ENCODE data around the gene MN1.

MN1 gene

DNA sequence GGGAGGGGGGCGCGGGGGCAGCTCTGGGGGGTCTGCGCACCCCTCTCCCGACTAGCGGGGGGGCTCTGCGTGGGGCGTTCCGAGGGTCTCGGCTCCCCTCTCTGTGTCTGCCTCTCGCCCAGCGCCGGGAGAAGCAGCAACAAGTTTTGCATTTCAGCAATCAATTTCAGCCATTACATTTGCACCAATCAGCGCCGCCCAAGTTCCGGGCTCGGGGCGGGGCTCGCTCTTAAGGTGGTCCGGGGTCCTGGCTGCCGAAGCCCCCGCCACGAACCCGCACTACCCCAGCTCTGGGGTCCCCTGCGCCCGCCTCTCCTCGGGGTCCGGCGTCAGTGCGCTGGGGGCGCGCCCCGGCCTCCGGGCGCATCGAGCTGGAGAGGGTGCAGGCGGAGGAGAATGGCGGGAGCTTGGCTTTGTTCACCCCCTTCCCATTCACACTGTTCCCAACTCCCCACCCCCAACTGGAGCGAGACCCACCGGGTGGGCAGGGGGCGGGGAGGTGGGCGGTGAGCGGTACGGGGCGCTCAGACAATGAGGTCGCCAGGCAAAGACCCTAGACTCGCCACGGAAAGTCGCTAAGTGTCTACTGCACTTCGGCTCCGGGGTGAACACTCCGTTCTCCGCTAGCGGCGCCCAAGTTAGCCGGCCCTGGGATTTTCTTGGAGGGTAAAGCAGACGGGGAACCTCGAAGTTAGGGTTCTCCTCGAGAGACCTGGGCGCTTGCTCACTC lies at the start of gene MN1:
TSS of gene MN1 (minus strand) at position 141 of the 730 bp plus-strand sequence. CDS start 1,213 bp downstream, outside the sequence.
- peak; percentile 25 for DNase-seq (ENCODE audit: low read depth)

DNA sequence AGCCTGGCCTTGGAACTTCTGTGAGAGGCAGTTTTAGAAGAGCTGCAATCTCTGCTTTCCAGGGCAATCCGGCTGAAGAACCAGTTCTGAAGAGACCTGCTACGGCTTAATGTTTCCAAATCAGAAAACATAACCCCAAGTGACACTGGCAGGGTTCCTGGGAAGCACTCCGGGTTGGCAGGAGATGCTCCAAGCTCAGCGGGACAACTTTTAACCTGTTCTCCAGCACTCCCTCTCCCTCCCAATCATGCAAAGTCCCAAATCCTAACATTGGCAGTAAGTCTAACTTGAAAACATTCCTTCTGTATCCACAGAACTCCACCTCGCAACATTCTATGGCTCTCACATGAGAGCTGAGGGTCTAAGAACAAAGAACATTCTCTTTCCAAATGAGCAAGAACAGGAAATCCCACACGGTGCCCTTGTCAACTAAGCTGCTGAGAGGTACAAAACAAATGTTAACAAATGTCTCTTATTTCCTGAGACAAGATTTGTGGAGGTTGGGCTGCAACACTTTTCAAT lies 48.5 kb upstream of the MN1 start:
- DNase-seq (ENCODE audit: low read depth): no peak

DNA sequence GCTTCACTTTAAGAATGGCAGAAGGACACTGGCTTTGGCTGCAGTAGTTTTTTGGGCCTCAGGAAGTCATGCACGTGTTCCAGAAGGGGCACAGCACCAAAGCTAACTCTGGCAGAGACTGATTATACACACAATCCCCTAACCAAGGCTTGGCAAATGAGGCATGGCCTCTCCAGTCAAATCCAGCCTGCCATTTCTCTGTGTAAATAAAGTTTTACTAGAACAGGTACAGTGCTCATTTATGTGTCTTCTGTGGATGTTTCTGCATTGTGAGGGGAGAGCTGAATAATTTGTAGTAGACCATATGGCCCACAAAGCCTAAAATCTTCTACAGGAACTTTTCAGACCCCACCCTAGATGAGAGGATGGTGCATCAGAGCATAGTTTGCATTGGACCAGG lies 46.4 kb upstream of the MN1 start:
- no peak for DNase-seq (ENCODE audit: low read depth)

DNA sequence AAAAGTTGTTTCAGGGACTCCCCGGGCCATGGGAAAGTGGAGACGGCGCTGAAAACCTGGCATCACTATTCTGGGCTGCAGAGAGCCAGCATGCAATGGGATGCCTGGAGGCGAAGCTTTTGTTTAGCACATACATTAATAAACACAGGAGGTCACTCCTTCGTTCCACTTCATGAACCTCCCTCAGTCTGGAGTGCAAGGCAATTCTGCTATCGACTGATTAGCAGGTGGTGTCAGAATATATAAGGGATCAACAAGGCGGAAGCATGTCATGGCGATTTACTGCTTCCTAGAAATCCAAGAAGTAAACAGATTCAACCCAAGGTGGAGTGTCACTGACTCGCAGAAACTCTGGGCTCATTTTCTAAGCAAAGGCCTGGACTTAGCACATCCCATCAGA lies 45.4 kb upstream of the MN1 start:
- no peak for DNase-seq (ENCODE audit: low read depth)

DNA sequence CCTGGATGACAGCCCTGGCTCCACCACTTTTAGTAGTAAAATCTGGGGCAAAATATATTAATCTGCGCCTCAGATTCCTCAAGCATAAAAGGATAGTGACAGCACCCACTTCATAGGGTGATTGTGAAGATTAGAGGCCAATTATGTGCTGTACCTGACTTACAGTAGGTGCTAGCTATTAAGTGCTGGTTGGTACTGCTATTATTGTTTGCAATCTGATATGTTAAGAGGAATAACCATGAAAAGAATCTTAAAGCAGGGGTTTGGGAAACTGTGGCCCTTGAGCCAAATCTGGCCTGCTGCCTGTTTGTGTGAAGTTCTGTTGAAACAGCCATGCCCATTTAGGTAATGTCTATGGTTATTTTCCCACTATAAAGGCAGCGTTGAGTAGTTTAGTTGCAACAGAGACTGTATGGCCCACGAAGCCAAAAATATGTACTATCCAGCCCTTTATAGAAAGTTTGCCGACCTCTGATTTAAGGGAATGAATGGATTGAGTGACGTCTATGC lies 44.7 kb upstream of the MN1 start:
- no peak for DNase-seq (ENCODE audit: low read depth)

DNA sequence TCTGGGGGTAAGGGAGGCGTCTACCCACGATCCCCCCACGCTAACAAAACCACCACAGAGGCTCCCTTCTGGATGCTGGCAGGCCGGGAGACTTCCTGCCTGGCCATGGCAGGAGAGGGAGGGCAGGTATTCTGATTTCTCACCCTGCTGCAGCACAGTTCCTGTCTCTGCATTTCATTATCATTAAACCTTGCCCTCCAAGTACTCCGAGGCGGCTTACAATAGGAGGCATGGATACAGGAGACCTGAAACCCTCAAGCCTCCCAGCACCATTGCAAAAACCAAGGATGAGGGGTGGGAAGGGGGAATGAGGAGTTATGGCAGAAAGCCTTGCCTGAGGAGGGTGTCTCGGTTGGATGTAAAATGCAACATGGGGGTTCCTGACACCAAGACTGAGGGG lies 44.1 kb upstream of the MN1 start:
- no peak for DNase-seq (ENCODE audit: low read depth)

DNA sequence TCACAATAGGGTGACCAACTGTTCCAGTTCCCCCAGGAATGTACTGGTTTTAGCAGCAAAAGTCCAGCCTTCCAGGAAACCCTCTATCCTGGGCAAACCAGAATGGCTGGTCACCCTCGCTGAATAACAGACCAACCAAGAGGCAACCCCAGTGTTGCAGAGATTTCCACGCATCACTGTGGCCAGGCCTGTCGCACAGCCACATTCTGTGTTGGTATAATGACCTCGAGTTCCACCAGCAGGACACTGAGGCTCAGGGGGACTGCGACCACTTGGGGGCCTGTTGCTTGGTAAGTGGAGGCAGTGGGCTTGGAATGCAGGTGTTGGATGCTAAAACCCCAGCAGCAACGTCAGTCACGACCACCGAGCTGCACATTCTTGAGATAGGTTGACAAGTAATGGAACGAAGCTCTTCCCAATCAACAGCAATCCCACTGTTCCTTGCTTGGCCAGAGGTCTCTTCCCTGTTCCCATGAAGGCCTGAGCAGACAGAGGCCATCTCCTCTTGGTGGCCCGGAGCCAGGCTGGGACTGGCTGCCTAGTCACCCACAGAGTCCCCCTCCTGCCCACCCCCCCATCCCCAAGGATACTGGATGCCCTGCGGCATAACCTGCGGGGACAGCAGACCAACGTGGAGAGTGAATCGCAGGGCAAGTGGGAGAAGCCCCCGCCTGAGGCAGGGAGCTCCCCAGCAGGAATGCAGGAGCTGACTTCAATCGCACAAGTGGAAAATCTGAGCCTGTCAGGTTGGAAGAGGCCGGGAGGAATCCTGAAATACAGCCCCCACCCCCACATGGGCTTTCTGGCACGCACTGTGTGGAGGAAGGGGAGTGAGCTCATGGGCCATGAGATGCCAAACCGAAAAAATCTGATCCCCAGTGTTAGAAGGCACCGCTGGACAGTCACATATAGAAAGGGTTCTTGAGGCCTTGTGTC lies 43.4 kb upstream of the MN1 start:
- DNase-seq (ENCODE audit: low read depth): no peak

DNA sequence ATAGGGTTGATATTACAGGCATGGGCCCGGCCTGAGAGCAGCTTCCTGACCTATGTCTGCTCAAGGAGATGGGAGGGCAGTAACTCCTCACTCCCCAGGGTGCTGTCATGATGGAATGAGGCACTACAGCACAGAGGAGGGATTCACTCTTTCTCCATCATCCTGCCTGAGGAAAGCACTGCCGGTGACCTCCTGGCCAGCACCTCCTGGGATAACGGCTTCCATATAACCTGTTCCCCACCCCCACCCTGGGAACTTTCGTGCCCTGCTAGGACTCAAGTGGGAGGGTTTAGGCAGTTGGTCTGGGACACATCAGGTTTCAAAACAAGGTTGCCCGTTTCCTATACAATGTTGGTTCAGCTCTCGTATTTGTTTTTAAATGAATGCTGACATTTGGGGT lies 42.7 kb upstream of the MN1 start:
- no peak for DNase-seq (ENCODE audit: low read depth)

DNA sequence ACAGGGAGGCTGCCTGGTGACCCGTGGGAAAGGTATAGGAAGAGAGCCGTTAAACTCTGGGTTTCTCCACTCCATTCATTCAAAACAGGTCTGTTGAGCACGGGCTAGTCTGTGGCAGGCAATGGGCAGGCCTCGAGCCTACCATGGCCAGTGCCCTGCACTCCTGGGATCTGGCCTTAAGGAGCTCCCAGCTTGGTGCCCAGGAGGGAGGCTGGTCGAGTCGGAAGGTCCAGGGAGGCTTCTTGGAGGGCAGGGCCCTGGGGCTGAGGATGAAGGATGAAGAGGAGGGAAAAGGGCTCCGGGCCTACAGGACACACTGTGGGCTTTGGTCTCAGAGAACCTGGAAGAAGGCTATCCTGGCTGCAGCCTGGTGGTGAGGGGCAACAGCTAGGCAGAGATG lies 41.9 kb upstream of the MN1 start:
- DNase-seq (ENCODE audit: low read depth): no peak

DNA sequence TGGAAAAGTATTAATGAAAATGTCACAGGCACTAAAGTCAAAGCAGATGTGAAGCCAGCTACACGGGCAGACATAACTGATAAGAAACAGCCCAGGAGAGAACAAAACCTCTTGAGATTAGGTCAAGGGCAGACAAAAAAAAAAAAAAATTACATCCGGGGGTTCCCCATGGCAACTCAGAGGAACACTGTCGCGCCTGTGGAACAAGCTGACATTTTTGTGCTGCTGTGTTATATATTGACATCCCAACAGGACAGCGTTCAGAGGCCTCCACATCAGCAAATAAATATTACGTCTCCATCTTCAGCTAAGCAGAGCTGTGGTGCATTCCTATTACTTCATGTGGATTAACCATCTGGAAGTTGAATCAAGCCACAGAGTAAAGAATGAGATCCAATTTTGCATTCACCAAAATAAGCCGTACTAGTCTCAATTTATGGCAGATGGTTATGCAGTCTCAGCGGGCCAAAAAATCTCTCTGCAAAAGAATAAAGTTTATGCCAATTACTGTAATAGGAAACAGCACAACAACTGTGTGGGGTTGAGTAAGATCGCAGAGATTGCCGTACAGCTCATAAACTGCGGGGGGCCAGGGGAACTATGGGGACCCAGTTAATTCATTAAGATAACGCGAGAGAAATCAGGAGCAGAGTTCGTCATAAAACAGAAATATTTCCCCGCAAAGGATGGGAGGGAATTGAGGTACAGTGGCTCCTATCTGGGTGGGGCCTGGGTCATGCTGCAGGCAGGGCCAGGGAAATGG lies 41.3 kb upstream of the MN1 start:
- DNase-seq (ENCODE audit: low read depth): no peak

DNA sequence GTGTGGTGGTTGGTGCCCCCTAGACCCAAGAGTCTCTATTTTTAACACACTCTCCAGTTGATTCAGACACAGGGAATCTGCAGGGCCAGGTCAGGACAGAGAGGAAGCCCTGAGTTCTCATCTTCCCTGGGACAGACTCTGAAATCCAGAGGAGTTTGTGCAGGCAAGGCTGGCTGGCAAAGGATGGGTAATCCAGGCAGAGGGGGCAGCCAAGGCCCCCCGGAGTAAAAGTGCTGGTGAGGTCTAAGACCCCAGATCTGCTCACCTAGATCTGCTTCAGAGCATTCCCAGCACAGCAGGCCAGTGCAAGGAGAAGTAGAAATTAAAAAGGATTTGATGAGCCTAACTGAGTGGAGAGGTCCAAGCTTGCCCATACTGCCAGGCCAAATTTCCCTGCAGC lies 40.6 kb upstream of the MN1 start:
- DNase-seq (ENCODE audit: low read depth): no peak

DNA sequence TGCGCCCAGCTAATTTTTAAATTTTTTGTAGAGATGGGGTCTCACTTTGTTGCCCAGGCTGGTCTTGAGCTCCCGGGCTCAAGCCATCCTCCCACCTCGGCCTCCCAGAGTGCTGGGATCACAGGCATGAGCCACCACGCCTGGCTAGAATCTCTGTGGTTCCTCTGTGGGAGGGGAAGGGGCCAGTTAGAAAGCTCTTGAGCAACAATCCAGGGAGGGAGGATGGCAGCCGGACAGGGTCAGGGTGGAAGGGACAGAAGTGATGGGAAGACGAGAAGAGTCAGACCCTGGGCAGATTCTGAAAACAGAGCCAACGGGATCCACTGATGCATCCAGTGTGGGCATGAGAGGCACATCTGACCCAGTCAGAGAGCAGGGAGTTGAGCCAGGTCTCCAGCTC lies 38.9 kb upstream of the MN1 start:
- no peak for DNase-seq (ENCODE audit: low read depth)

DNA sequence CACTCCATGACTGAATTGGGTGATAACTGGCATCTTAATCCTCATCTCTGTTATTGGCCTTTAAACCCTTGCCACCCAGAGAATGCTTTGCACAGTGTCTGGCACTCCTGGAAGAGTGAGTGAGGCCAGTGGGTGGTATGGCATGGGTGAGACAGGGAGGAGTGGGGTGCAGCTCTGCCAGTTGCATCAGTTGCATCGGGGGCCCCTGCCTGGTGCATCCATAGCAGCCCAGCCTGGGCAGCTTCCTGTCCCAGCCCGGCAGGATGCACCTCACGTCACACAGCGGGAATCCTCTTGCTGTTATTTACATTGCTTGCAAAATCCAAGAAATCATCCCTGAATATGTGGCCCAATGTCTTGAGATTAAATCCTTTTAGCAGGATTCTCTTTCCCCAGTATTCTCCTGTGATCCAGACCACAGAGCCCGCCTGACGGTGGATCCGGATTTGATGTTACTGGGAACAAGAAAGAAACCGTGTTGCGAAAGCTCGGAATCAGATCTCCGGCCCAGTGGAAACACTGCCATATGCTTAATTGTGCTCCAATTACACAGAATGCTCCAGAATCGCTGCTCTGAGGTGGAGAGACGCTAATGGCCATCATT lies 37.6 kb upstream of the MN1 start:
- DNase-seq (ENCODE audit: low read depth): no peak

DNA sequence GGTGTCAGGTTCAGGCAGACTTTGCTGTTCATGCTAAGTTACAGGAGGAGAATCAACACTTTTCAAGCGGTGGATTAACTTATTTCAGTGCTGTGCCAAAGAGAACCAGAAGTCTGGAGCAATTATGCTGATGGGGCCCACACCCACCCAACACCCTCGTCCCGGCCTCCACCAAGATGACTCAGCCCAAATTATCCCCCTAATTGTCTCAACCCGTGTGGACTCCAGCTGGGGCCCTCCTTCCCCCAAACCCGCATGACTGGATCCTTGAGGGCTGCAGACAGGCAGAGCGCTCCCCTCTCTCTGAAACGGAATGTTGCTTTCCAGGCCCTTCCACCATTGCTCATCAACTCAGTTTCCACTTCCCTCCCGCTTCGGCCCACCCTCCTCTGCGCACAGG lies 34.6 kb upstream of the MN1 start:
- DNase-seq (ENCODE audit: low read depth): no peak

DNA sequence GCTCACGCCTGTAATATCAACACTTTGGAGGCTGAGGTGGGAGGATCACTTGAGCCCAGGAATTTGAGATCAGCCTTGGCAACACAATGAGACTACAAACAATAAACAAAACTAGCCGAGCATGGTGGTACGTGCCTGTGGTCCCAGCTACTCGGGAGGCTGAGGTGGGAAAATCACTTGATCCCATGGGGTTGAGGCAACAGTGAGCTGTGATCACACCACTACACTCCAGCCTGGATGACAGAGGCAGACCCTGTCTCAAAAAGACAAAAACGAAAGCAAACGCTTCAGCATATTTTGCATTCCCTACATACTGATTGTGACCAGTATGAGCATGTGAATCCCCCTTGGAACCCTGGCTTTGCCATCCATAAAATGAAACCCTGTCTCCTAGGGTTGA lies 33.9 kb upstream of the MN1 start:
- no peak for DNase-seq (ENCODE audit: low read depth)

DNA sequence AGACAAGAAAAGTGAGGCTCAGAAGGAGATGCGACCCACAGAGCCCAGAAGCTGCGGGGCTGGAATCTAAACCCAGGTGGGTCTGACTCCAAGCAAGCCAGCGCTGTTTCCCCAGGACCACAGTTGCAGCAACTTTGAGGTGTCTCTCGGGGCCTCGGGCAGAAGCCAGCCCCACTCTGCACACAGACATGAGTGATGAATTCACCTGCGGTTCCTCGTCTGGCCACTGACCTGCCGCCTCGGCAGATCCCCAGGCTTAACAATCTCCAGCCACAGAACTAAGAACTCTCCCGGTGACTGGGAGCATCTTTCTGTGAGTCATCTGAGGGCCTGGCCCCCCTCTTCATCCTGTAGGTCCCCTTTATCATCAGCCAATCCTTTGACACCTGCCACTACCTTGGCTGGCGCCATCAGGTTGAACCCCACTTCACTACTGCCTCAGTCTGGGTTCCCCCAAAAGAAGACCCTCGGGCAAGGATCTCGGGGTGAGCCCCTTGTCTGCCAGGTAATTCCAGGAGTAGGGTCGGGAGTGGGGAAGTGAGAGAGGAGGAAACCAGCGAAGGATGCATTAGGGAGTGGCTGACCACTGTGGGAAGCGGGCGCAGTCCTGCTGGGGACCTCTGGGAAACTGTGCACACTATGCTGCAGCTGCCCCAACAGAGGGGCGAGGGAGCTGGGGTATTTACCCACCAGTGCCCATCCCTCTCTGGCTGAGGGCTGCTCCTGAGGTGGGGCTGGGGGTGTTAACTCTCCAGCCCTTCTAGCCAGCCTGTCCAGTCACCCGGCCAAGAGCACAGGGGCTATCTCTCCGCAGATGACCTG lies 33.0 kb upstream of the MN1 start:
- DNase-seq (ENCODE audit: low read depth): no peak

DNA sequence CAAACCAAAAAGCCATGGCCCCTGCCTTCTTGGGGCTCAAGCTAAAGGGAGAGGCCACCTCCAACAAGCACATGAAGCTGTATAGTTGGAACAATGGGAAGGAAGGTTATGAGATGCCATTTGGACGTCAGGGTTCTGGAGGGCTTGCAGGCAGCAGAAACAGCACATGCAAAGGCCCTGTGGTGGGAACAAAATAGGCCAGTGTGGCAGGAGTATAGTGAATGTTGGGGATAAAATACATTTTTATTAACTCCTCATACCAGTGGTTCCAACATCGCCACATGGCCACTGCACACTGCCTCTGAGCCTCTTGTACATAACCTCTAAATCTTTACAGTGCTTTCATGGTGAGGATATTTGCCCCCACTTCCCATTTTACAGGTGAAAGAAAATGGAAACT lies 32.2 kb upstream of the MN1 start:
- no peak for DNase-seq (ENCODE audit: low read depth)

DNA sequence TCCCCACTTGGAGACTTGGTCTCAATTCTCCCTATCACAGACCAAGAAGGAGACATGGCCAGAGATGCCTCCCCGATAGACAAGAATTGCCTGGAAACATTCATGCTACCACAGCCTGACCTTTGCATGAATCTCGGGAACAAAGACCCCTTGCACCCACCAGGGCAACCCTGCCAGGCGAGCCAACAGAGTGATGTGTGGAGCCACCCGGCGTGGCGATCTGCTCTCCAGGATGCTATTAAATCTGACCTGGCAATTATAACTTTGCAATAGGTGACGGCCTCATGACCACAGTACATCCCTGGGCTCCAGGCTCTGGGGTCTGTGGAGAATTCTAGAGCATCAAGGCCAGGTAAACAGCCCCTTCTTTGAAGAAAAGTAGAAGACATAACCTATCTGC lies 31.1 kb upstream of the MN1 start:
- no peak for DNase-seq (ENCODE audit: low read depth)

DNA sequence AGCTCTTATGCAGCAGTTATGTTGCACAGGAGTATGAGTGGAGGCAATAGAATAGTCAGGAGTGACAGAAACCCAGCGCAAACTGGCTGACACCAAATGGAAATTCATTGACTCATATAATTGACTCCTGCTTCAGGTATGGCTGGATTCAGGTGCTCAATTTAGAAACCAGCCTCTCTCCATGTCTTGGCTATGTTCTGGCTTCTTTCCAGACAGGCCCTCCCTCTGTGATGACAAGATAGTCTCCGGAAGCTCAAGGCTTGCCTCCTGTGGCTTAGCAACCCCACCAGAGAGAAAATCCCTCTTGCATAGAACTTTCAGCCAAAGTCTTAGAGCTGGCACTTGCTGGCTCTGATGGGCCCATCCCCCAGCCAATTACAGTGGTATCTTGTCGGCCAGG lies 28.1 kb upstream of the MN1 start:
- no peak for DNase-seq (ENCODE audit: low read depth)

DNA sequence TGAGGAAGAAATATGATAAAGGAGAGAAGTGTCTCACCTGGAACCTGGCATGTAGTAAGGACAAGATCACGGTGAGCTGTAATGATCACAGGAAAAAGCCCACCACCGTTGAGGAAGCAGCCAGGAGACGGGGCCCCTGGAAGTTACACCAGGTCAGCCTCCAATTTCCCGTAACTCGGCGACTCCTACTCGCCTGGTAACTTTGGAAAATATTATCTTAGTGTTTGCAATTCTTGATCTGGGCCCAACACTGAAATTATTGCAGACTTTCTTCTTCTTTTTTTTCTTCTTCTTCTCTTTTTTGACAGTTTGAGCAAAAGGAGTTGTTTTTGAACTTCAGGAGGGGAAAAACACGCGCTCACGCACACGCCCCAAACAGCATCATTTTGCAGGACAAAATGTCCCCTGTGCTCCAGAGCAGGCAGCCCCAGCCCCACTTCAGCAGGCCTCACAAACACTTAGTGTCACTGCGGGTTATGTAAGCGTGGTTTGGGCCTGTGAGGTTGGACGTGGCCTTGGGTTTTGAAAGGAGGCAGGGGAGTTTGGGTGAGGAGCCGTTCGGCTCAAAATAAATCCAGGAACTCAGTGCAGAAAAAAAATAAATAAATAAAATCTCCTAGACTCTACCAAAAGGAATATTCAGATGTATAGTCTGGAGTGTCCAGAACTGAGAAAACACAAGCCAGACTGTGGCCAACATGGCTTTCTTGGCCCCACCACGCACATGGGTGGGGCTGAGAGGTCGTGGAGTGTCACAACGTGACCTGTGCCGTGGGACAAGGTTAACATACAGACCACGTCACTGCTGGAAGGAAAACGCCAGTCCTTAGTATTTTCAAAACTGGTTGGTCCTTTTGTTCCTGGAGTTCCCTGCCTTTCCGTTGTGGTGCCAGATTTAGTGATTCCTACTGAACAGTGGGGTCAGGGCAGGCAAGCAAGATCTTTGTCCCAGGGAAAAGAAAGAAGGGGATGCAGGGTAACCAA lies 26.3 kb upstream of the MN1 start:
- no peak for DNase-seq (ENCODE audit: low read depth)

Measured in stimulated activated CD8-positive, alpha-beta memory T cell treated with anti-CD3 and anti-CD28 coated beads, Interleukin-12 subunit alpha, Interleukin-12 subunit beta, amount 100 ng/mL, for 1 hour (primary cell).